HG02970 (cell line): ENCODE results near the gene ZNF580.
A peak's percentile ranks its signal among the peaks of the same experiment; 100 is the strongest.

Experiments
- ATAC-seq: cut with Tn5 transposase; IDR thresholded peaks from one replicate; pipeline ENCODE4 v1.9.1; 2021; ENCODE audit warnings: mild to moderate bottlenecking, moderate library complexity, moderate number of reproducible peaks; ENCODE audit not compliant: unreplicated experiment, low FRiP score

The ZNF580 gene

GRCh38 chr19:55640577-55641425 lies at the start of gene ZNF580:
Gene ZNF580 (plus strand): TSS chr19:55641002. CDS start chr19:55642509, 1,507 bp downstream.
- ATAC-seq: peak; percentile 35

GRCh38 chr19:55591555-55591954 lies 49.2 kb upstream of the ZNF580 start:
- ATAC-seq: no peak

- no peak for ATAC-seq
These were observed 48.3 kb upstream of the ZNF580 start for GRCh38 chr19:55592391-55593090.

- ATAC-seq: no peak
These were observed 47.6 kb upstream of the ZNF580 start for GRCh38 chr19:55593096-55593772.

GRCh38 chr19:55594996-55595545 lies 45.7 kb upstream of the ZNF580 start:
- ATAC-seq: no peak

GRCh38 chr19:55596304-55596703 lies 44.5 kb upstream of the ZNF580 start:
- no peak for ATAC-seq

GRCh38 chr19:55597501-55597921 lies 43.3 kb upstream of the ZNF580 start:
- no peak for ATAC-seq

- no peak for ATAC-seq
These were observed 42.8 kb upstream of the ZNF580 start for GRCh38 chr19:55598034-55598433.

GRCh38 chr19:55598719-55599467 lies 41.9 kb upstream of the ZNF580 start:
- peak; percentile 49 for ATAC-seq

- ATAC-seq: peak; percentile 50
These were observed 41.3 kb upstream of the ZNF580 start, which contains the start of gene FIZ1 for GRCh38 chr19:55599468-55599841. Gene FIZ1 (minus strand): TSS chr19:55599517. CDS start chr19:55597865, 1,652 bp downstream.

GRCh38 chr19:55599842-55600661 lies 40.8 kb upstream of the ZNF580 start, which contains the start of gene ZNF524:
Gene ZNF524 (plus strand): TSS chr19:55600288. CDS start chr19:55602113, 1,825 bp downstream.
- peak; percentile 40 for ATAC-seq

- no peak for ATAC-seq
These were observed 40.2 kb upstream of the ZNF580 start for GRCh38 chr19:55600662-55601028.

GRCh38 chr19:55601084-55601483 lies 39.7 kb upstream of the ZNF580 start:
- ATAC-seq: no peak

- ATAC-seq: no peak
These were observed 38.4 kb upstream of the ZNF580 start for GRCh38 chr19:55602104-55603001.

GRCh38 chr19:55603115-55603514 lies 37.7 kb upstream of the ZNF580 start:
- no peak for ATAC-seq

GRCh38 chr19:55603581-55604292 lies 37.1 kb upstream of the ZNF580 start:
- no peak for ATAC-seq

- ATAC-seq: peak; percentile 73
These were observed 35.6 kb upstream of the ZNF580 start for GRCh38 chr19:55605207-55605636.
